Stimulated activated CD8-positive, alpha-beta memory T cell treated with anti-CD3 and anti-CD28 coated beads, Interleukin-7, amount 100 ng/mL, for 4 hours (primary cell): ENCODE data around the gene TBC1D8.
"Not testable (repeated sequence)": the region's sequence is repeated elsewhere in the genome, so short reads cannot be mapped to it uniquely, and the experiment has no call there.

ENCODE experiments used
- DNase-seq, 2 donors: peaks; one replicate each; pipeline ENCODE4 v3.0.0-alpha.2; 2020; ENCODE audit warnings: low read depth in 2 of 2

TBC1D8 gene

DNA sequence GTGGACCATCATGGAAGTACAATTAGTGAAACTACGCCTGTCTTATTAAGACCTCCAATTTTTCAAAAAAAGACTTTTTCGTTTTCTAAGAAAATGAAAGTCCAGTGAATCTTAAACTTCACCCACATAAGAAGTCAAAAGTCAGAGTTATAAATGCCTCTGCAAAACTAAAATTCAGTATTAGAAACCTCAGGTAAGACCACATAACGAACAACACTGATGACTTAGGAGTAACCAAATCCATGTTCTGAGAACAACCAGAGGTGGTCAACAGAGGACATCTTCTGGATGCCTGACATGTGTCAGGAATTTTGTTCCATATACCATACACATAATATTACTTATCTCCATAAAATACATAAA, 86.7 kb downstream of the TBC1D8 start:
- DNase-seq, result no peak

DNA sequence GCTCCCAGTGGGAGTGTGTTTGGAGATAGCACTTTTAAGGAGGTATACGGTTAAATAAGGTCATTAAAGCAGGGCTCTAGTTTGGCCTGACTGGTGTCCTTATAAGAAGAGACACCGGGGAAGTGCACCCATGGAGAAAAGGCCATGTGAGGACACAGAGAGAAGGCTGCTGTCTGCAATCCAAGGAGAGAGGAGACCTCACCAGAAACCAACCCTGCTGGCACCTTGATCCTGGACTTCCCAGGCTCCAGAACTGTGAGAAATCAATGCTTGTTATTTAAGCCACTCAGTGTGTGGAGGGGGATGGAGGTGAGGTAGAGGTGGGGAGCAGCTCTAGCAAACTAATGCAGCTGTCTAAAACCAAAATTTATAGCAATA, 87.1 kb downstream of the TBC1D8 start:
- no peak for DNase-seq

GRCh38 chr2:101063352-101064124, 87.6 kb downstream of the TBC1D8 start:
- no peak for DNase-seq

DNA sequence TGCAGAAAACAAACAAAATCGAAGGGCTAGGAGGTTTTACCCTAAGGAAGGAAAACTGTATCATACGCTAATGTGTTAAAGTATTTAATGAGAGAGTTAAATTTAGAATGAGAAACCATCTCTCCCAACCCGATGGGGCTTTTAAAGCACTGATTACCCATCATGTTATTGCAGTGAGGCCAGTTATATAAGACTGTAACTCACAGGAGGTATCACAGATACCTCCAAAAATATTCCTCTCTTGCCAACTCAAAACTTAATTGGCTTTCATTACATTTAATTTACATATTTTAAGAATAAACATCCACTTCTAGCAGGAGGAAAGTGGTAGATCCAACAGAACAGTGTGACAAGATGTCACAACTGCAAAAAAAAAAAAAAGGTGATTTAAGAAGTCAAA, 92.8 kb downstream of the TBC1D8 start:
- DNase-seq, result no peak

GRCh38 chr2:101057051-101057933, 93.9 kb downstream of the TBC1D8 start:
- DNase-seq, result no peak

DNA sequence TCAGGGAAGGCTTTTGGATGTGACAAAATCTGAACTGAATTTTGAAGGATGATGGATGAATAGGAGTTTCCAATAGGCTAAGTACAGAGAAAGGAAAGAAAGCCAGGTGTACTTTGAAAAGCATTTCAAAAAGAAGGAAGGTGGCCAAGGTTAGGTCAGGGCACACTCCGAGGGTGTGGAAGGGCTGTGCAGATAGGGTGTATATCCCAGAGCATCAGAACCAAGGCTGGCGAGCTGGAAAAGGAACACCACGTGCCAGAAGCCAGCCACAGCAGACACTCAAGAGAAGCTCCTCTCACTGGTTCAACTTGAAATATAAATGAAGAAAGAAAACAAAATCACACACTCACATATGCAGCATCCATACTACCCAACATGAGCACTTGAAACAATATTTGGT, 98.1 kb downstream of the TBC1D8 start:
- DNase-seq, result no peak

GRCh38 chr2:101052147-101052546, 99.0 kb downstream of the TBC1D8 start:
- no peak for DNase-seq

DNA sequence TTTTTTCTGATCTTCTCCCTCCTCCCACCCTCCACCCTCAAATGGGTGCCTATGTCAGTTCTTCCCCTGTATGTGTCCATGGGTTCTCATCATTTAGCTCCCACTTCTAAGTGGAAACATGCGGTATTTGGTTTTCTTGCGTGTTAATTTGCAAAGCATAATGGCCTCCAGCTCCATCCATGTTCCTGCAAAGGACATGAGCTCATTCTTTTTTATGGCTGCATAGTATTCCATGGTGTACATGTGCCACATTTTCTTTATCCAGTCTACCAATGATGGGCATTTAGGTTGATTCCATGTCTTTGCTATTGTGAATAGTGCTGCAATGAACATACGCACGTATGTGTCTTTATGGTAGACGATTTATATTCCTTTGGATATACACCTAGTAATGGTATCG, 100.3 kb downstream of the TBC1D8 start:
- not testable (repeated sequence) for DNase-seq

- DNase-seq, result no peak
Observed at GRCh38 chr2:101048756-101049155, 102.4 kb downstream of the TBC1D8 start.

- DNase-seq, result no peak
Observed at GRCh38 chr2:101047774-101048173, 103.4 kb downstream of the TBC1D8 start.

GRCh38 chr2:101047075-101047766, 104.0 kb downstream of the TBC1D8 start:
- DNase-seq, result no peak

DNA sequence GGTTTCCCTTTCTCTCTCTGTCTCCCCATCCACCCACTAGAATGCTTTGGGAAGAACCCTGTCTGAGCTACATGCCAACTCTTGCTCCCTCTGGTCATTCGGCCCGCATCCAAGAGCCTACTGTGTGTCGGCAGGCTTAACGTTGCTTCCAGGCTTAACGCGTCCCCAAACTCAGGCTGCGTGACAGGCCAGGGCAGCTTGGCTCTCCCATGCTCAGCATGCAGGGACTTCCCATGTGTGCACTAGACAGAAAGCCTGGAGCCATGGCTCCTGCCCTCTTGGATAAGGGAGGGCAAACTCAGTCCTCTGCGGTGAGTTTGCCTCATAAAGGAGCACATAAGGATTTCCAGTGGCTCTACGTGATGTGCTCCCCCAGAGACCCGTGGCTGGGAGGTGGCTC, 105.9 kb downstream of the TBC1D8 start:
- no peak for DNase-seq

- DNase-seq, result no peak
Observed at GRCh38 chr2:101041413-101041812, 109.8 kb downstream of the TBC1D8 start.

DNA sequence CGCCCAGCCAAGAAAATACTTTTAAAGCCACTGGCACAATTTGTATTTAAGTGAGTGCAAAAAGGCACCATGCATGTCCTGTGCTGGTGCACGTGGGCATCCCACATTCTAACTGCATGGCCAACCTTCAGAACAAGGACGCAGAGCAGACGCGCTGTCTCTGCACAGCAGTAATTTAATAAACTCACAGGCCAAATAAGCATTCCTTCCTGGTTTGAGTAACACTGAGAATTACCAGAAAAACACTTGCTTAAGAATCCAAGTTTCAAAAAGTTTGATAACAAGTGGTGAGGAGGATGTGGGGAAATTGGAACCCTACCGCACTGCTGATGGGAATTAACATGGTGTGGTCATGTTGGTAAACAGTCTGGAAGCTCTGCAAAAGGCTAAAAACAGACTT, 110.4 kb downstream of the TBC1D8 start:
- DNase-seq, result no peak

GRCh38 chr2:101040072-101040471, 111.1 kb downstream of the TBC1D8 start:
- DNase-seq, result no peak

- DNase-seq, result no peak
Observed at GRCh38 chr2:101038455-101039255, 112.5 kb downstream of the TBC1D8 start.

GRCh38 chr2:101037161-101037755, 113.9 kb downstream of the TBC1D8 start:
- DNase-seq, result no peak

DNA sequence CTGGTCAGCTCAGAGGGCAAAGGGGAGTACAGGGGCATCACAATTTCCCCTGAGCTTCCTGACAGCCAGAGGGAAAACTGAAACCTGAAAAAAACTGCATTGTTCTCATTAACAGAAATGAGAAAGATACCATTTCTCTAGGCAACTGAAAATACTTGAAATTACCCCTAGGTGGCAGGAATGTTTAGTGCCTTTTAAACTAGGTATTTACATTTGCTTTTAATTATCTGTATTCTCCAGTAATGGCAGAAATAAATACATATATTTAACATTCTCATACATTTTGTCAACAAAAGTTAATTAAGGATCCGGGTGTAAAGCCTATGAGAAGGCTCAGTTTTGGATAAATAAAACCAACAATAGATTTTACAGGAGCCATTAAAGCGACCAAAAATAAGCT, 114.6 kb downstream of the TBC1D8 start:
- DNase-seq, result no peak

- no peak for DNase-seq
Observed at GRCh38 chr2:101032084-101032776, 119.0 kb downstream of the TBC1D8 start.

GRCh38 chr2:101030866-101031554, 120.2 kb downstream of the TBC1D8 start:
- DNase-seq, result no peak
